ENCODE measurements around the gene PLEKHG4B.

The PLEKHG4B gene

GRCh38 chr5:136901-137300 lies 44.9 kb downstream of the PLEKHG4B start:
- no peak for DNase-seq

GRCh38 chr5:137741-138140 lies 45.8 kb downstream of the PLEKHG4B start:
- no peak for DNase-seq

- DNase-seq = no peak
These were observed 47.0 kb downstream of the PLEKHG4B start for GRCh38 chr5:138936-139335.

- no peak for DNase-seq
These were observed 47.8 kb downstream of the PLEKHG4B start for GRCh38 chr5:139579-140442.

GRCh38 chr5:140443-140829 lies 48.5 kb downstream of the PLEKHG4B start:
- DNase-seq = no peak

GRCh38 chr5:141211-141610 lies 49.2 kb downstream of the PLEKHG4B start:
- DNase-seq = no peak

GRCh38 chr5:141761-142160 lies 49.8 kb downstream of the PLEKHG4B start:
- DNase-seq = no peak

- DNase-seq = no peak
These were observed 50.4 kb downstream of the PLEKHG4B start for GRCh38 chr5:142246-142810.

- no peak for DNase-seq
These were observed 51.1 kb downstream of the PLEKHG4B start for GRCh38 chr5:143041-143440.

- DNase-seq = no peak
These were observed 53.0 kb downstream of the PLEKHG4B start for GRCh38 chr5:144941-145340.

- DNase-seq = no peak
These were observed 53.8 kb downstream of the PLEKHG4B start for GRCh38 chr5:145585-146323.

- DNase-seq = no peak
These were observed 55.8 kb downstream of the PLEKHG4B start for GRCh38 chr5:147751-148150.

GRCh38 chr5:149745-150485 lies 57.9 kb downstream of the PLEKHG4B start:
- DNase-seq = no peak

- no peak for DNase-seq
These were observed 58.8 kb downstream of the PLEKHG4B start for GRCh38 chr5:150746-151145.

- DNase-seq = no peak
These were observed 60.1 kb downstream of the PLEKHG4B start for GRCh38 chr5:152077-152476.

- DNase-seq = no peak
These were observed 61.3 kb downstream of the PLEKHG4B start for GRCh38 chr5:153256-153655.

GRCh38 chr5:154236-154635 lies 62.3 kb downstream of the PLEKHG4B start:
- DNase-seq = no peak

GRCh38 chr5:154826-155225 lies 62.9 kb downstream of the PLEKHG4B start:
- no peak for DNase-seq

GRCh38 chr5:155651-156410 lies 63.9 kb downstream of the PLEKHG4B start:
- no peak for DNase-seq

GRCh38 chr5:156411-157072 lies 64.6 kb downstream of the PLEKHG4B start:
- DNase-seq = no peak

GRCh38 chr5:157126-157715 lies 65.3 kb downstream of the PLEKHG4B start:
- DNase-seq = no peak
